HFFc6 (cell line): ENCODE measurements around the gene TBX15. TPM values are rescaled to one million over a fixed set of nuclear protein-coding genes. Genes with fewer than 3 reads are reported as not detected.

ENCODE experiments used
- DNase-seq: peaks from one replicate; pipeline ENCODE4 v3.0.0-alpha.2; 2018
- H3K27ac Mint-ChIP-seq: 2 replicates; pipeline ENCODE4 v1.8.0; 2020; ENCODE audit warnings: mild to moderate bottlenecking, mixed read lengths
- H3K27me3 Mint-ChIP-seq: 2 replicates; pipeline ENCODE4 v1.8.0; 2021; ENCODE audit warnings: mild to moderate bottlenecking, moderate library complexity, mixed read lengths; ENCODE audit not compliant: insufficient read depth
- H3K36me3 Mint-ChIP-seq: 2 replicates; pipeline ENCODE4 v1.8.0; 2021; ENCODE audit warnings: low read depth, mixed read lengths
- H3K4me1 Mint-ChIP-seq: 2 replicates; pipeline ENCODE4 v1.8.0; 2020; ENCODE audit warnings: low read depth, mixed read lengths
- H3K4me3 Mint-ChIP-seq: 2 replicates; pipeline ENCODE4 v1.8.0; 2020; ENCODE audit warnings: mild to moderate bottlenecking, moderate library complexity, mixed read lengths
- H3K9me3 Mint-ChIP-seq: 2 replicates; pipeline ENCODE4 v1.8.0; 2020; ENCODE audit warnings: mild to moderate bottlenecking, mixed read lengths
- CTCF ChIP-seq: fragments of 200-600 bp; sonication (generic); IDR thresholded peaks from 2 replicates; pipeline ENCODE4 v1.5.0; 2021; ENCODE audit warnings: antibody characterized with exemption, mild to moderate bottlenecking
- total RNA-seq, 6 experiments: library from RNA; stranded (reverse); fragmentation: NEBNext Ultra II Directional; extraction: Animal tissue kit (Norgen Biotek cat#: 25700); gene quantifications; 2 replicates in 1 of 6; 3 replicates in 5 of 6; pipeline ENCODE4 v1.2.3, GENCODE V29; 2021

TBX15 gene
- total RNA-seq, 6 experiments from 2014 or later, result 5.3 to 12.2 (median 10.0) TPM

- no peak for TF ChIP-seq CTCF
- no peak overlapping the region for H3K27ac Mint-ChIP-seq
These were observed 60.5 kb downstream of the TBX15 start for GRCh38 chr1:118927427-118928187.

GRCh38 chr1:118926261-118926660 is 61.9 kb downstream of the TBX15 start:
- no peak for DNase-seq
- Mint-ChIP-seq H3K27ac (no peak overlapping the region), H3K36me3 (peaks cover 22% of the 10 kb centered on the region; the same call in 1 of the 2 replicates), H3K4me1 (no peaks in the 10 kb centered on the region; the same call in 1 of the 2 replicates), H3K4me3 (no peak overlapping the region), H3K27me3 (no peaks in the 10 kb centered on the region), H3K9me3 (no peaks in the 10 kb centered on the region)
- TF ChIP-seq CTCF, result no peak

More at GRCh38 chr1:118927427-118928187, 60.5 kb downstream of the TBX15 start:
- H3K27me3 Mint-ChIP-seq, result no peaks in the 10 kb centered on the region
- peaks cover 21% of the 10 kb centered on the region; the same call in 1 of the 2 replicates for H3K36me3 Mint-ChIP-seq
- H3K9me3 Mint-ChIP-seq, result no peaks in the 10 kb centered on the region
- no peaks in the 10 kb centered on the region; the same call in 1 of the 2 replicates for H3K4me1 Mint-ChIP-seq
- H3K4me3 Mint-ChIP-seq, result no peak overlapping the region
- no peak for DNase-seq

GRCh38 chr1:118925651-118926050 is 62.5 kb downstream of the TBX15 start:
- Mint-ChIP-seq H3K27me3 (no peaks in the 10 kb centered on the region), H3K36me3 (peaks cover 22% of the 10 kb centered on the region; the same call in 1 of the 2 replicates), H3K9me3 (no peaks in the 10 kb centered on the region), H3K27ac (no peak overlapping the region), H3K4me1 (no peaks in the 10 kb centered on the region; the same call in 1 of the 2 replicates), H3K4me3 (no peak overlapping the region)
- no peak for TF ChIP-seq CTCF
- DNase-seq, result no peak

- Mint-ChIP-seq H3K4me1 (no peaks in the 10 kb centered on the region; the same call in 1 of the 2 replicates), H3K9me3 (no peaks in the 10 kb centered on the region), H3K27me3 (no peaks in the 10 kb centered on the region; the same call in 1 of the 2 replicates), H3K36me3 (peaks cover 22% of the 10 kb centered on the region; the same call in 1 of the 2 replicates), H3K4me3 (no peak overlapping the region), H3K27ac (no peak overlapping the region)
- DNase-seq, result no peak
- no peak for TF ChIP-seq CTCF
These were observed 64.8 kb downstream of the TBX15 start for GRCh38 chr1:118923319-118923718.

GRCh38 chr1:118921994-118922393 is 66.1 kb downstream of the TBX15 start:
- TF ChIP-seq CTCF, result no peak
- Mint-ChIP-seq H3K9me3 (no peaks in the 10 kb centered on the region), H3K27me3 (no peaks in the 10 kb centered on the region; the same call in 1 of the 2 replicates), H3K36me3 (peaks cover 33% of the 10 kb centered on the region; the same call in 1 of the 2 replicates), H3K27ac (no peak overlapping the region), H3K4me1 (no peaks in the 10 kb centered on the region; the same call in 1 of the 2 replicates), H3K4me3 (no peak overlapping the region)
- DNase-seq, result no peak
